Lower leg skin (tissue), 4 donors: ENCODE results near the gene QRICH1. TPM values are rescaled to one million over a fixed set of nuclear protein-coding genes. Genes with fewer than 3 reads are reported as not detected.

ENCODE experiments used
- DNase-seq, 2 donors: peaks; one replicate each; pipeline ENCODE4 v3.0.0-alpha.2; 2019; ENCODE audit warnings: low spot score in 2 of 2
- H3K4me3 ChIP-seq: fragments of 200-600 bp; sonication (generic); 2 replicates; pipeline ENCODE4 v1.5.1; 2017; ENCODE audit warnings: mild to moderate bottlenecking, low read depth; ENCODE audit not compliant: poor library complexity, severe bottlenecking
- CTCF ChIP-seq, 3 donors: fragments of 450-650 bp; IDR thresholded peaks; one replicate each; pipeline ENCODE4 v1.5.1; 2016; ENCODE audit warnings: antibody characterized with exemption in 3 of 3, mild to moderate bottlenecking in 3 of 3, moderate library complexity in 2 of 3
- POLR2A ChIP-seq, 2 donors: fragments of 450-650 bp; IDR thresholded peaks; one replicate each; pipeline ENCODE4 v1.6.1; 2016 to 2017; ENCODE audit warnings: antibody characterized with exemption in 2 of 2, mild to moderate bottlenecking in 1 of 2, moderate library complexity in 1 of 2
- WGBS, 2 donors: methylation state at CpG; one replicate each; pipeline ENCODE4 v1.1.5; 2018; 5-methylcytosine and 5-hydroxymethylcytosine counted together
- intact Hi-C: fragments of 100-400 bp; cut with DNase I; formaldehyde crosslinking; loops from one replicate; pipeline ENCODE4 v1.15.0; 2023; ENCODE audit warnings: low total_unique reads
- total RNA-seq, 4 donors: library from RNA; depleted of rRNA; stranded (reverse); fragments of >200 nt; gene quantifications; one replicate each; pipeline ENCODE4 v1.1.0, GENCODE V29; 2016

The QRICH1 gene
- total RNA-seq, 4 donors from 2014 or later = 72.4 to 106 (median 84.2) TPM

- peak overlapping the region; percentile 55 for H3K4me3 ChIP-seq
- intact Hi-C loops = no loop called here
- no peak for DNase-seq
- 0 to 3% methylated on average over 7 to 8 of the region's 32 CpGs for WGBS, 2 donors
- TF ChIP-seq POLR2A (IDR thresholded peaks at IDR 0.05) = no peak
- TF ChIP-seq CTCF (IDR thresholded peaks at IDR 0.05) = no peak
Measured at GRCh38 chr3:49006408-49007067, 87.3 kb downstream of the QRICH1 start.

GRCh38 chr3:49005998-49006397 lies 87.9 kb downstream of the QRICH1 start:
- intact Hi-C loops = no loop called here
- 85 to 98% methylated on average over 5 of the region's 5 CpGs for WGBS, 2 donors
- DNase-seq = no peak
- H3K4me3 ChIP-seq = no peak overlapping the region
- TF ChIP-seq CTCF (IDR thresholded peaks at IDR 0.05) = no peak
- no peak for TF ChIP-seq POLR2A (IDR thresholded peaks at IDR 0.05)

GRCh38 chr3:49005303-49005680 lies 88.6 kb downstream of the QRICH1 start:
- no peak for TF ChIP-seq POLR2A (IDR thresholded peaks at IDR 0.05)
- no peak for TF ChIP-seq CTCF (IDR thresholded peaks at IDR 0.05)
- WGBS, 2 donors = 76 to 82% methylated on average over 3 of the region's 3 CpGs
- no peak overlapping the region for H3K4me3 ChIP-seq
- intact Hi-C loops = no loop called here
- DNase-seq = no peak

GRCh38 chr3:49004352-49005302 lies 89.2 kb downstream of the QRICH1 start:
- 83 to 86% methylated on average over 15 to 16 of the region's 16 CpGs for WGBS, 2 donors
- TF ChIP-seq POLR2A (IDR thresholded peaks at IDR 0.05) = no peak
- no peak for TF ChIP-seq CTCF (IDR thresholded peaks at IDR 0.05)
- no peak for DNase-seq
- intact Hi-C loops = no loop called here
- H3K4me3 ChIP-seq = no peak overlapping the region

- 84 to 88% methylated on average over 5 to 6 of the region's 6 CpGs for WGBS, 2 donors
- no peak for TF ChIP-seq POLR2A (IDR thresholded peaks at IDR 0.05)
- TF ChIP-seq CTCF (IDR thresholded peaks at IDR 0.05) = no peak
- no peak for DNase-seq
- H3K4me3 ChIP-seq = no peak overlapping the region
- intact Hi-C loops = no loop called here
Measured at GRCh38 chr3:49001155-49001554, 92.7 kb downstream of the QRICH1 start.
